SU-DHL-6 (cell line): Measurements from ENCODE around the gene CCND1.

Experiments
- CTCF ChIP-seq: fragments of 200-600 bp; sonication (generic); IDR thresholded peaks from one replicate; pipeline ENCODE4 v1.5.1; 2017; ENCODE audit warnings: antibody characterized with exemption, mild to moderate bottlenecking, low read length, moderate library complexity; ENCODE audit not compliant: insufficient read depth, poor library complexity, severe bottlenecking
- EZH2phosphoT487 ChIP-seq: fragments of 200-600 bp; sonication (generic), shearing (Covaris generic); conservative IDR thresholded peaks from 2 replicates; pipeline ENCODE4 v1.6.1; 2018; ENCODE audit warnings: mild to moderate bottlenecking, antibody characterized with exemption, low read length, moderate library complexity, mixed read lengths

- no peak for TF ChIP-seq CTCF
- TF ChIP-seq EZH2phosphoT487 = no peak
These were observed 61.3 kb downstream of the CCND1 start for GRCh38 chr11:69702239-69702691.
